T47D (cell line): ENCODE results near the gene GRM8.
A peak's percentile ranks its signal among the peaks of the same experiment; 100 is the strongest.
"Not testable (repeated sequence)": the region's sequence is repeated elsewhere in the genome, so short reads cannot be mapped to it uniquely, and the experiment has no call there.

Source experiments
- DNase-seq, 2 experiments: peaks; one replicate each; pipeline versions ENCODE4 v3.0.0 to v3.0.0-alpha.2; 2011 to 2012; ENCODE audit warnings: low read depth in 1 of 2, low spot score in 1 of 2
- JUND ChIP-seq: IDR thresholded peaks from 2 replicates; pipeline ENCODE4 v1.6.1; 2012; ENCODE audit warnings: low read depth
- in situ Hi-C: cut with HindIII; loops from 2 replicates; pipeline ENCODE4 v1.10.0; 2016; ENCODE audit warnings: low sequenced_read_pairs, low pct_unique_long_range_greater_than_20kb

Gene GRM8

DNA sequence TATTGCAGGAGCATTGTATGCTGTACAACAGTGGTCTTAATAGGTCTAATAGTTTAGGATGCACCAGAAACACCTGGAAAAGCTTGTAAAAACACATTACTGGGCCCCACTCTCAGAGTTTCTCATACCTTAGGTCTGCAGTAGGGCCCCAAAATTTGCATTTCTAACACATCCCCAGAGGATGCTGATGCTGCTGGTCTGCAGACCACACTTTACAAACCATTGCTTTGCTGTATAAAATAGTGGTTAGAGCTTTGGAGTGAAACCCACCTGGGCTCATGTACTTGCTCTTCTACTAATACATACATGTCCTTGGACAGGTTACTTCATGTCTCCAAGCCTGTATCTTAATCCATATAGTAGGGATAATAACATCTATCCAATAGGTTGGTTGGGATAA, 279.7 kb downstream of the GRM8 start:
- DNase-seq, result no peak
- in situ Hi-C loops, result no loop called here
- no peak for TF ChIP-seq JUND

DNA sequence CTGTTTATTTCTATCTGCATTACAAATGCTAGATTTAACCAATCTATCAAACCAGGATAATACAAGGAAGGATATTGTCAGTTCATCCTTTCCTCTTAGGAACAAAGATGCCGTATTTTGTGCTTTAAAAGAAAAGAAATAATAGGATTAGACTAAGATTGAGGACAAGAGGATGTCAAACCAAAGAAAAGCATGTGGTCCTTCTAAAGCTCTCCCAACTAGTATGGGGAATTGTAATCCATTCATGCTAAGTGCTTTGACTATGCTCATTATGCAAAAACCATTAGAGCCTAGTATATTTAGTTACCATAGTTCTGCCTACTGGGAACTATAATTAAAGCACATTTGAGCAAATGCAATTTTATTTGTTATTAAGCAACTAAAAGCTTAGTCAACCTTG, 280.2 kb downstream of the GRM8 start:
- in situ Hi-C loops, result no loop called here
- DNase-seq, result no peak
- TF ChIP-seq JUND, result no peak

DNA sequence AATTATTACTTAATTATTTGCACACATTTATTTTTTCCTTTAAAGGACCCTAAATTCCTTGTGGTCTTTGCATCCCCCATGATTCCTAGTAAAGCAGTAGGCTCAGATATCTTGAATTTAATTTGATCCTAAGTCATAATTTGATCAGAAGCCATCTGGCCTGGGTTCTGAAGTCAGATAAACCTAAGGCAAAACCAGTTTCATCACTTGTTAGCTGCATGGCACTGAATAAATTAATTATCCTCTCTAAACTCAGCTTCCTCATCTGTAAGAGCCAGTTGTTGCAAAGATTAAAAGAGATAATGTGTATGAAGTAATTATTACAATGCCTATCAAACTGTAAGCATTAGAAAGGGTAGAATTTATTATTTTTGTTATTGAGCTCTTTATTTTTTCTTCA, 293.1 kb downstream of the GRM8 start:
- no peak for TF ChIP-seq JUND
- in situ Hi-C loops, result no loop called here
- DNase-seq, result no peak

DNA sequence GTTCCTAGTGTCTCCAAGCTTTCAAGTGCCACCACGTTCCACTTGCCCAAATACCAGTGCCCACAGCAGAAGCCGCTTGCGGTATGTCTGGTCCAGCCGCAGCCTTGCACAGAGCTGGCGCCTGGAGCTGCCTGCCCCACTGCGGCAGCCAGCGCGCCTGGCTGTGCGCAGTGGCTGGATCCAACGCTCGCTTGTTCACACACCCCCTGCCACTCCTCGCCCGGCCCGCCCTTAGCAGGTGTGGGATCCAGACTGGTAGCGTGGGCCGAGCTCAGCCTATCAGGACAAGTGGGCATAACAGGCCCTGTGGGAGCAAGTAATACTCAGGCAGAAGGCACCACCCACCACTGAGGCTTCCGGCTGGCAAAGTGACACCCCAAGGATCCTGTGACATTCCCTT, 294.4 kb downstream of the GRM8 start:
- DNase-seq, result no peak
- no peak for TF ChIP-seq JUND
- in situ Hi-C loops, result no loop called here

DNA sequence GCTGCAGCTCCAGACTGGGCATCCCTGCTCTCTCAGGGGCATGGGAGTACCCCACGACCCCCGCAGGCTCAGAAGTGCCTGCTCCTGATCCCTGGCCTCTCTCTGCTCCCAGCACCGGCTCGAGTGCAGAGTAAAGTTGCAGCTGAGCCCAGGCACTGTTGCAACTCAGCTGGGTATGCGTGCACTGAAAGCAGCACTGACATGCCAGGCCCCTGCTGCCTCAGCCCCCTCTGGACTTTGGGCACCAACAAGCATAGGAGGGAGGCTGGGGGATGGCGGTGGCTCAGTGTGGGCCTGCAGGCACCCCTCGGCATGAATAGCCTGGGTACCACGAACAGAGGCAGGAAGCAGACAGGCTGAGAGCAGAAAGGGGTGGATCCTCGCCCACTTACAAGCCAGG, 295.3 kb downstream of the GRM8 start:
- DNase-seq, result no peak
- TF ChIP-seq JUND, result no peak
- in situ Hi-C loops, result no loop called here

DNA sequence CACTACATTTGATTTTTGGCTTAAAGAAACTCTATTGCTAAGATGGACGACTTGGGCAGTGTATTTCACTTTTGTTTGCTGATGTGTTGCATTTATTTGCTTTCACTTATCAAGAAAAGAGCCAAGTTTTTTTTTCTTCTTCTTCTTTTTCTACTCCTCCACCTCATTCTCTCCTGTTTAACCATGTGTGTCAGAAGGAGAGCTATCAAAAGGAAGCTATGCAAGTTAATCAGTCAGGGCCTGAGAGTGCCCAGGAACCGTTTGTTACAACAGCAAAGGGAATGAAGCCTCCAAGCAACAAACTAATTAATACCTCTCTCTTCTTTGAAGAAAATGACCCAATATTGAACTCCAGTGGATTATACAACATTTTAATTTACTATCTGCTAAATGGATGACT, 299.3 kb downstream of the GRM8 start:
- TF ChIP-seq JUND, result no peak
- DNase-seq, result no peak
- in situ Hi-C loops, result no loop called here

DNA sequence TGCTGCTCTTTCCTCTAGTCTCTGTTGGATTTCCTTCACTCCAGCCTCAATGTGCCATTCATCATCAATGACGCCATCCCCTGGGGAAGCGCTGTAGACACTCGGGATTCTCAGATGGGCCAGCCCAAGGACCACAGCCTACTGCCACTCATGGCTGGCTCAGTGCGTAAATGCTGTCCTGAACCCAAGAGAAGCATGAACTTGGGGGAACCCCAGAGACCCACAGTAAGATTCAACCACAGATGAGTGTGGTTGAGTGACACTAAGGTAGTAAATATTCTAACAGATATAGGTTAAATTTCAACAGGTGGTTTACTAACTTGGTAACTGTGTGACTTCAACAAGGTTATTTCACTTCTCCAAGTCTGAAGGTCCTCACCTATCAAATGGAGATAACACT, 304.1 kb downstream of the GRM8 start:
- no peak for TF ChIP-seq JUND
- DNase-seq, result no peak
- in situ Hi-C loops, result no loop called here

DNA sequence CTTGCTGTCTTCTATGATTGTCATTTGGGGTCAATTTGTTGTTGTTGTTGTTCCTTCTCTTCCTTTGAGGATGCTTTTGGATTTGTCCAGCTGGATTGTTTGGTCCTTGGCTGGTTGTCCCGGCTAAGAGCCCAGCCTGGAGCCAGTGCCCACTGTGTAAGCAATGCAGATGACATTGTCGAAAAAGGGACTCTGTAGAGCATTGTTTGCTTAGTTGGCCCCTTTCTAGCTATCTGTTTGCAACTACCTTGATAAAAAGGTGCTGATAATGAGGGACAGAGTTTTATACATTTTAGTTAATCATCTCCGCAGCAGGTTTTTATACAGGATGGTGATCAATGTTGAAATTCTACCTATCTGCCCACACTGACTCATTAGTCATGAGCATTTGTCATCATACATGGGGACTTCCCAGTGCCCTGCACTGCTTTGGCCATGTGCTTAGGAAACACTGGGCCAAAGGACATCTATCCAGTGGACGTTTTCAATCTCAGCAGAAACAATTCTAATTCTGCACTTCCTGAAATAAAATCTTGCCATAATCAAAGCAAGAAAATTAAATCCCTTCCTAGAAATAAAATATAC, 311.9 kb downstream of the GRM8 start:
- TF ChIP-seq JUND, result no peak
- DNase-seq, result no peak
- in situ Hi-C loops, result no loop called here

DNA sequence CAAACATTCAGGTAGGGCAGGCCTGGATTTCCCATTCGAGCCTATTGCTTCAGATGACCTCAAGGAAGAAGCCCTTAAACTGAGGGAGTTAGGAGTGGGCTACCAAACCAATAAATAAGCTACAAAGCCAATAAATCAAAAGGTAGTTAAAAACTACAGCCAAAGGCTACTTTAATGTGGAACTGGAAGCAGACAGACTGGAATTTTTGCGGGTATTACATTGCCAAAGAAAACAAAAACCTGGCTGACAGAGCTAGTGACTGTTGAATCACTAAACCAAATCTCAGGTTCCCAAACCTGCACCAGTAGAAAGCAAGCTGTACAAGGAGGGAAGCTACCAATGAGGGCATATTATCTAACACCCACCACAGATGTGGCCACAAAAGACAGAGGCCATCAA, 315.6 kb downstream of the GRM8 start:
- peak; percentile 16 to 83 for DNase-seq
- no peak for TF ChIP-seq JUND
- in situ Hi-C loops, result no loop called here

DNA sequence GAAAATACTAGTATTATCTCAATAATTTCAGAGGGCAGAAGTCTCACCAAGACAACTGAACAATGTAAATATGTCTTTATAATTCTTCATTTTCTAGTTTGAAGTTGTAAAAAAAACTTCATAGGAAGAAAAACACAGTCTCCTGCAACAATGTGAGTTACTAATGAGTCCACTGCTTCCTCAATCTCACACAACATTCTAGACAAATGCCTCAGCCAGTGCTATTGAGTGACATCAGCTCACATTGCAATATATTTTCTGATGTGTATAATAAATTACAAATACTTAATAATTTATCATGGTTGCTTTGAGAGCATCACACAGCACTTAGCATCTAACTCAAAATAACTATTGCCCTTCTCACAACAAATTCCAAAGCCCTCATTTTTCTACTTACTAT, 321.2 kb downstream of the GRM8 start:
- no peak for TF ChIP-seq JUND
- DNase-seq, result no peak
- in situ Hi-C loops, result no loop called here

DNA sequence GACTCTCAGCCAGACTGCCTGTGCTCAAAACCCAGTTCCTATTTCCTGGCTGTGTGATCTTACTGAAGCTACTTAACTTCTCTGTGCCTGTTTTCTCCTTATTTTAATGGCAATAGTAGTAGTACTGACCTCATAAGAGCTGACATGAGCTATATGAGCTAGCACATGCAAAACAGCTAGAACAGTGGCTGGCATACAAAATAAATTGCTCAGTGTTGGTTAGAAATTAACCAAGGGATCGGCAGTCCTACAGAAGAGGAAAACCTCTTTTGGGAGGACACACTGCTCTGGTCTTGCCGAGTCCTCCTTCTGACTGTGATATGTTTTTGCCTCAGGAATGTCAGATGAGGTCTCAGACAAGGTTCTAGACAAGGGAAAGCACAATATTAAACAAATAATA, 322.6 kb downstream of the GRM8 start:
- DNase-seq, result no peak
- TF ChIP-seq JUND, result no peak
- in situ Hi-C loops, result no loop called here

DNA sequence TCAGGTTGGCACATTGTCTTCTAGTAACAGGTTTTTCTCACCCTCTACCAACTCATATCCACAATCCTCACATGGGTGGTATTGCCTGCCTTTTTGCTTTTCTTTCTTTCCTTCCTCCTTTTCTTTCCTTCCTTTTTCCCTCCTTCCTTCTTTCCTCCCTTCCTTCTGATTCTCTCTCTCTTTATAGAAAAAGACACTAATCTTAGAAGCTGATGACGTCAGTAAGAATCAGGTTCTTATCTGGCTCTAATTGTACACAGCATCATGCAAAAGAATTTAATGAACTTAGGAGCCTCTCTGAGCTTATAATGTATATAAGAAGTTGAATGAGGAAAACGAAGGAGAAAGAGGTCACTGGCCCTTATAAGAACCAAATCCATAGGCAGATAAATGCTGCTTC, 328.3 kb downstream of the GRM8 start:
- DNase-seq, result no peak
- TF ChIP-seq JUND, result no peak
- in situ Hi-C loops, result no loop called here

DNA sequence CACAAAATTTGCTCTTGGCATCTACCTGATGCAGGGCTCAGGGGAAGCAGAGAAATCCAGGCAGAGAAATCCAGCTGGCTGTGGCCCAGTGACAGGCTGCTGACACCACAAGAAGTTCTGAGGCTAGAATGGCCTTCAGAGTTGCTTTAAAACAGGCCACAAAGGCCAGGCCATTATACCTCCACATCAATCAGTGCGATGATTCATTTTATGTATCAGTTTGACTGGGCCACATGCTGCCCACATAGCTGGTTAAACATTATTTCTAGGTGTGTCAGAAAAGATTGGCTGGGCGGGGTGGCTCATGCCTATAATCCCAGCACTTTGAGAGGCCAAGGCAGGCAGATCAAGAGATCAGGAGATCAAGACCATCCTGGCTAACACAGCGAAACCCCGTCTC, 341.1 kb downstream of the GRM8 start:
- DNase-seq, in situ Hi-C loops: not testable (repeated sequence)

DNA sequence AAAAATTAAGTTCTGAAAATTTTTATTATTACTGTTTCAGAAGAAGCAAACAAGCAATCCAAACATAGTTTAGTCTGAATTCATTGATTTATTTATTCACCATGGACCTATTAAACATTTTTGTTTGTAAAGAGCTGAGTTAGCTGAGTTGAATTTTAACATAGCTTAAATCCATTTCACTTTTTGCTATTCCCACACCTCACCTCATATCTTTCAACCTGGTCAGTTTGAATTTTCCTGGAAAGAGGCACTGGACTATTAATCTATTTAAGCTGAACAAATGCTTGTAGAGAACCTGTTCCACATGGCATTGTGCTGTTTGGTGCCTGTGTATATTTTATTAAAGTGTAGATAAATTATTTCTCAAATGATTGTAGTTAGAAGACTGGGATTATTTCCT, 344.2 kb downstream of the GRM8 start:
- DNase-seq, in situ Hi-C loops: not testable (repeated sequence)

DNA sequence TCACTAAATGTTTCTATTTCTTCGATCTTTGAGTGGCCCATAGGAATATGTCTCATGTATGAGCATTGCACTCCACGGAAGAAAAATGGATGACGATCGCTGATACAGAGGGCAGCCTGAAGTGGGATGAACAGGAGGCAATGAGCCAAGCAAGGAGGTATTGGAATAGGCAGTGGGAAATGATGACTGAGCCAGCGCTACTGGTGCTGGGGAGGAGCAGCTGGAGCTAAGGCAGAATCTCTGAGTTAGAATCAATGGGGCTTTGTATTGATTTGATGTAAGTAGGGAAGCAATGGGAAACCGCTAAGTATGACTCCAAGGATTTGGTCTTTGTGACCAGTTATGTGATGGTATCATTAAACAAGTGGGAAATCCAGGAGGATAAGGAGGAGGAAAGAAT, 345.1 kb downstream of the GRM8 start:
- in situ Hi-C loops, DNase-seq: not testable (repeated sequence)

DNA sequence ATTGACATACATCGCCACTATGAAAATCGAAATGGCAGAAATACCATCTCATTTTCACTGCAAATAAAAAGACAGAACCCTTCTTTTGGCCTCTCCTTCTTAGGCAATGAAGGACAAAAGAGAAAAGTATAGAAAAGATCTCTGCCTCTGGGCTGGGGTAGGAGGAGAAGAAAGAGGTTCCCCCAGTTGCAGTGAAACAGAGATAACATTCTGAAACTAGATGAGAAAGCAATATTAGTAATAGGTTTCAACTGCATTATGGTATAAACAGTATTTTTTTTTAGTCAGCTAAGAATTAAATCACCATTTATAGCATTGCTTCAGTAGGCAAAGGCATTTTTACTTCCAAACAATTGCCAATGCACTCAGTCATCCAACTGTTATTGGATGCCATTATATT, 347.5 kb downstream of the GRM8 start:
- DNase-seq, in situ Hi-C loops: not testable (repeated sequence)

DNA sequence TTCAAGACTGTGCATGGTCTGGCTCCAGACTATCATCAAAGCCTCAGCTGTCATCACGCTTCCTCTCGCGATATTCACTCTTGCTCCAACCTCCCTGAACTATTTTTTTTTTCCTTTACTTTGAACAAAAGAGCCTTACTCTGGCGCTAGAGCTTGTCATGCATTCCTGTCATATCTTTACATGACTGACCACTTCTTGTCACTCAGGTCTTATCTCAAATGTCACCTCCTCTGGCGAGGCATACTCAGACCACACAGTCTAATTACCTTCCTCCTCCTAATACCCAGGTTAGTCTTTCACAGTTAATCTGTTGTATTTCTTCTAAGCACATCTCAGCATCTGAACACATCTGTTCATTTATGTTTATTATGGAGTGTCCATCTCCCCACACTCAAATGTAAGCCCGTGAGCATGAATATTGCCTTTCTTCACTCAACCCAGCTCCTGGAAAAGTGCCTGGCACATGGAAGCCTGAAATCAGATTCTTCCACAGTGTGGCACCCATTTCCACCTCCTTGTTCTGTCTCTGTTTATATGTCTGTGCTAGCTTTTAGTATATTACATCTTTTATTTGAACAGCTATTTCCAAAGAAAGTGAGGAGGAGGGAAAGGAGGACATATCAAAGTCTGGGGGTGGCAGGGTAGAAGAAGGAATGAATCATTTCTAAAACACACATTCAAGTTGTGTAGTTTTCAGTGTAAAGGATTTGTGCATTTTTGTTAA, 351.5 kb downstream of the GRM8 start:
- in situ Hi-C loops, DNase-seq: not testable (repeated sequence)

DNA sequence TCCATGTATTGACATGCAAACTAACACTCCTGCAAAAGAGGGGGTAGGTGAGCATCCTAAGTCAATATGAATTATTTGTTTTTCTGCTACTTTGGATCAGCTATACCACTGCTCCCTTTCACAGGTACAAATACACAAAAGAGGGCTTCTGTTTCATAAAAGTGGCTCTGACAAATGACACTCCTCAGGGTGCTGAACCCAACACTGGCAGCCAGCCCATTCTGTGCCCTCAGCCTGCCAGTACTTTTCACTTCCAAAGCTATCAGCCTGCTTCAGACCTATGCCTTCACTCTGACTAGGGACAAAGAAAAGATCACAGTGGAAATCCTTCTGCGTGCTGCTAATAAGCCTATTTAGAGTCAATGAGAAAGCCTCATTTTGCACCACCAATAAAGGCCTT, 364.8 kb downstream of the GRM8 start:
- DNase-seq, in situ Hi-C loops: not testable (repeated sequence)
